GM19238 (cell line): ENCODE measurements around the gene HEG1.

Experiments used
- DNase-seq: peaks from one replicate; pipeline ENCODE4 v3.0.0; 2011; ENCODE audit warnings: low spot score; ENCODE audit not compliant: insufficient read length

Gene HEG1

DNA sequence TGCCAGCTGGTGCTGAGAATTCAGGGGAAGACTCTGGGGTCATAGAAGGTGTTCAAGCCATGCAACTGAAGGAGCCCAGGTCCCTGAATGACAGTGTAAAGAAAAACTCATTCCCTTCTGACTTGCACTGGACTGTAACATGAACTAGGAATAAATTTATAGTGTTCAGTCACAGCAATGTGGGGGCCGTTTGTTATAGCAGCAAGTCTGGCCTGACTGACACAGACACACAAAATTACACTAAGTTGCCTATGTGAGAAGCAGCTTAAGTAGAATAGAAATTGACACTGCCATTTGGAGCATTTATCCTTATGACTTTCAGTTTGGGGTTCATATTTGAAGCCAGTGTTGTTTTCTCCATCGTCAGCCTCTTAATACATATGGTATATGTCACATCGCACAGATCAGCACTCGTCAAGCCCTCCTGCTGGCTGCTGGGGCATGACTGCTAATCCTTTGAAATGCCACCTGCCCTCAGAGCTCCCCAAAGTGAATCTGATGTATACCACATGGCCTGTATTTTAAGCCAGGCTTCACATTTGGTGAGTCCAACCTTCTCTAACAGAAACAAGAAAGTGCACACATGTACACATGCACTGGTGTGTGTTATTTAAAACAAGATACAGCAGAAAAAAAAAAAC, 17.1 kb upstream of the HEG1 start:
- no peak for DNase-seq

DNA sequence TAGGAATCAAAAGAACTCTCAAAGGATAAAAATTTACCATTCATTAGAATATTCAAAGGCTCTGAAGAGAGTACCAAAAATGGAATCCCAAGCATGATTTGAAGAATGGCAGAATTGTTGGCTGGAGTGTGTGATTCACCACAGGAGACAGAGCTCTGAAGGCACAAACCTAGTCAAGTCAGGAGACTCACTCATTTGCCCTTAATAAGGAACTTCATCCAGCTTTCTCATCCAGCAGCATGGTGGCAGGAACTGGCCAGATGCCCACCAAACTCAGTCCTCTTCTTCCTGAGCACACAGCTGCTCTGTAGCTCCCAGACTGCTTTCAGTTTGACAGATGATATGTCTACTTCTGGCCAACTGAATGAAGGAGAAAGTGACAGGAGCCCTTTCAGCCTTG, 16.5 kb upstream of the HEG1 start:
- DNase-seq, result no peak

DNA sequence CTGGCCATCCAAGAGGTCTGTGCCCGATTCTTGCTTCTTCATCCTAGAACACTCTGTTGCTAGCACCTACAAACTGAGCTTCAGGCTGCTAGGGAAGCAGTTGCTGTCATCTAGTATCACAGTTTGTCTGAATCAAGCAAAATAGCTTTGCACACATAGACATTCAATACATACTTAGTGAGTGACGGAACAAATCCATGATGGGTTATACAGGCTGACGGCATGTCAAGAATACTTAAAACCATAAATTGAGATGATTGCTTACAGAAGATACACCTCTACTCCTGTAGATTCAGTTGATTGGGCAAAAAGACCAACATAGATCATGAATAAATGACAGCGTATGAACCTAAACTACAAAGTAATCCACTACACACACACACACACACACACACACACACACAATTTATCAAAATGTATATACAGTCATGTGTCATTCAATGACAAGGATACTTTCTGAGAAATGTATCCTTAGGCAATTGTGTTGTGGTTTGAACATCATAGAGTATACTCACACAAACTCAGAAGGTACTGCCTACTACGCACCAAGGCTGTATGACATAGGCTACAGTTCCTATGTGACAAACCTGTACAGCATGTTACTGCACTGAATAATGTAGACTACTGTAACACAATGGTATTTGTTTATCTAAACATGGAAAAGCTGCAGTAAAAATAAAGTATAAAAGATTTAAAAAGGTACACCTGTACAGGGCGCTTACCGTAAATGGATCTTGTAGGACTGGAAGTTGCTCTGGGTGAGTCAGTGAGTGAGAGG, 14.4 kb upstream of the HEG1 start:
- no peak for DNase-seq

DNA sequence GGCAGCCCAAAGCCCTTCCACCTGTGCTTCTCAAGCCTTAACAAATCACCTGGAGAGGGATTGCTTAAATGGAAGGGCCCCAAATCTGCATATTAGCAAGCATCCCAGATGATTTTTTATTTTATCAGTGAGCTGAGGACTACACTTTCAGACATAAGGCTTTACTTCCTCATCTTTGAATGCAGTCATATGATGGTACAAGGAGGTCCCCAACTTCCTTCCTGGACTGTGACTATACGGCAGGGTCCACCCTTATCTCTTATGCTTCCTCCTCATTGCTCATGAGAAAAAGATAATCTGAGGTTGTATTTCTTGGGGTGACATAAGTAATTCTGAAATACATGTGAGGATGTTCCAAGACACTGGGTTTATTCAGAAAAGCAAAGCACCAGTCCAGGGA, 13.7 kb upstream of the HEG1 start:
- no peak for DNase-seq

DNA sequence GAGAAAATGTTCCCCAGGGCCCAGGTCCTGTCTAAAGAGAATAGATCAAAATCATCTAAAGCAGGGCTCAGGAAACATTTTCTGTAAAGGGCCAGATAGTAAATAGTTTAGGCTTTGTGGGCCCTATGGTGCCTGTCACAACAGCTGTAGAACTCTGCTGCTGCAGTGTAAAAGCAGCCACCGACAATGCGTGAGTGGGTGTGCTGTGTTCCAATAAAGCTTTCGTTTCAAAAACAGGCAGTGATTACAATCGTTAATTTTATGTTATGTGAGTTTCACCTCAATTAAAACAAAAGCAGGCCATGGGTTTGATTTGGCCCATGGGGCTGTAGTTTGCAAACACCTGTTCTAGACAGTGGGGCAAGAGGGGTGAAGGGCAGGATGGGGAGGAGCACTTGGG, 12.5 kb upstream of the HEG1 start:
- no peak for DNase-seq

DNA sequence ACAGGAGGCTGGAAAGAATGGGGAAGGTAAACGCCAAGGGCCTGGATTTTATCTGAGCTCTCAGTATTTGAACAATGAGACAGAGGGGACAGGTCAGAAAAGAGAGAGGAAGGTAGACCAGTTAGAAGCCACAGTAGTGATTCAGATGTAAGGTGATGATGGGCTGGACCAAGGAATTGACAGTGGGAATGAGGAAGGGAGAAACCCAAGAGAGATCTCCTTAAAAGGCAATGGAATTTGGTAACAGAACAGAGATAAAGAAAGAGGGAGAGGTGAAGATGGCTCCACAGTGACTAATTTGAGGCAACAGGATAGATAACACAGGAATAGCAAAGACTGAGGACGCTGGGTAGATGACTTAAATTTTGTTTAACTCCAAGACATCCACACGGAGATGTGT, 11.4 kb upstream of the HEG1 start:
- DNase-seq, result no peak

DNA sequence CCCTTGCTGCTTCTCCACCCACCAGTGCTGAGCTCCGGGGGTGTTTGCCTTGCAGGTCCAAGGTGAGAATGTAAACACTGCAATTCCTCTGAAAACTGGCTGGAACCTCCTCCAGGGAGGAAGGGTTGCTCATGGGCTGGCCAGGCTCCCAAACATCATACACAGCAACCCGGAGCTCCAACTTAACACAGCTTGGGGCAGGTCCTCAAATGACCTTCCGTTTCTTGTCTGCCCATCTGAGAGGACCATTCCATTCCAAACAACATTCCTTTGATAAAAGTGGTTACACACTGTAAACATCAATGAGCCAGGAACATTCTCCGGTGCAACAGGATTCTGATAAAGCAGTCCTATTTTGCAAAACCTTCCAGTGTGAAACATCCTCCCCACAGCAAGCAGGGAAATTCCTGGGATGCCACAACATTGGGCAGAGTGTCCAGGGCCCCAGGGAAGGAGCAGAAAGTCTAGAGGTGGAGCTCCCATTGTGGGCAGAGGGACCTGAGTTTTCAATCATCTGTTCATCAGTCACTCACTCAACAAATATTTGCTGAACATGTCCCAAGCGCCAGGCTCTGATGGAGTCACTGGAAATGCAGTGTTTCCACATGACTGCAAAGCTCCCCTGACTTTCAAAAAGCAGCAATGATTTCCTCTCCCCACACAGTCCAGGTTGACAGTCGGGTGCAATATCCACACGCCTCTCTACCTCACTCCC, 7.3 kb upstream of the HEG1 start:
- DNase-seq, result no peak

DNA sequence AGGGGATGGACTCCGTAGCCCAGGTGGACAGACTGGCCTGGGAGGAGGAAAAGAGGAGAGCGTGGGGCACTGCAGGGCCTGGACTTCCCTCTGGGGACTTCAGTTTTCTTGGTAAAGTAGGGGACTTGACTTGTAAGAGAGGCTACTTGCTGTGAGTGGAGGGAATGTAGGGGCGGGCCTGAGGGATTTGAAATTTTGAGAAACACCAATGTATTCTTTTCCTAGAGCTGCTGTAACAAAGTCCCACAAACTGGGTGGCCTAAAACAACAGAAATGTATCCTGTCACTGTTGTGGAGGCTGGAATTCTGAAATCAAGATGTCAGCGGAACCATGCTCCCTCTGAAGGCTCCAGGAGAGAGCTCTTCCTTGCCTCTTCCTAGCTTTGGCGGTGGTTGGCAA, 5.8 kb upstream of the HEG1 start:
- no peak for DNase-seq

DNA sequence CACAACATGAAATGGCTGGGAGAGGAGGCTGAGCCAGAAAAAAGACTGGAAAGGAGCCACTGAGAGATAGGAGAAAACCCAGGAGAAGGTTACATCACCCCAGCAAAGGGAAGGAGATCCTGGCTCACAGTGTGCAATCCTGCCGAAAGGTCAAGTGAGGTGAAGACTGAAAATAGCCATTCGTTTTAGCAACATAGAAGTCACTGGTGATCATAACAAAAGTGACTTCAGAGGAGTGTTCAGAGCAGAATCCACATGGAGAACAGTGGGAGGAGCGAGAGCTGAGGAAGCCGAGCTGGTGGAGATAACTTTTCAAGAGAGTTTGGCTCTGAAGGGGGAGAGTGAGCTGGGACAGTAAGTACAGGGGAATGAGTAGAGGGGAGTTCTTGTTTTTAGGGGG, 5.4 kb upstream of the HEG1 start:
- DNase-seq, result no peak

DNA sequence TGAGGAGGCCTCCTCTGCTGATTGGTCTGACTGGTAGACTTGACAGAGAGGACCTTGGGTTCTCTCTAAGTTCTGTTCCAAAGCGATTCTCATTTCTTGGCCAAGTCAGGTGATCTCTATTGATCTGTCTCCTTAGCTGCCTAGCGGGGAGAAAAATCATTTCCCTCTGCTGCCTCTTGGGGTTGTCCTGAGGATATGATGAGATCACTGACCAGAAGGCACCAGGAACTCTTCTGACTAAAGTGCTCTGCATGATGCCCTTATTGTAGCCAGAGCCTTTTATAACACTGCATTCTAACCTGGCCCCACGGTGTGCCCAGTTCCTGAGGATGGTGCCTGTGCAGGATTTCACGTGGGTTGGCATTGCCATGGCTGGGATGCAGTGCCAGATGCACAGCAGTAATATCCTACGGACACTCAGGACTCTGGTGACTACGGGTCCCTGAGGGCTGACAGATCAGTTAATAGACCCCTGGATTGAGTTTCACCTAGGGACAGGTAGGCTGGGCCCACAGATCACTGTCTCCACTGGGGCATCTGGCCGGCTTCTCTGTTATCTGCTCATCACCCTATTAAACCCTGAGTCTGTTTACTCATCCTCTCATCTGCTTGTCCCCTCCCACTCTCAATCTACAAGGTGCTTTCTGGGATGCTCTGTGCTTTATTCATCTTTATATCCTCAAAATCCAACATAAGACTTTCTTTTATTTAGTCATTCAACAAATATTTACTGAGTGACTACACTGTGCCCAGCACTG, 3.9 kb upstream of the HEG1 start:
- DNase-seq, result no peak

DNA sequence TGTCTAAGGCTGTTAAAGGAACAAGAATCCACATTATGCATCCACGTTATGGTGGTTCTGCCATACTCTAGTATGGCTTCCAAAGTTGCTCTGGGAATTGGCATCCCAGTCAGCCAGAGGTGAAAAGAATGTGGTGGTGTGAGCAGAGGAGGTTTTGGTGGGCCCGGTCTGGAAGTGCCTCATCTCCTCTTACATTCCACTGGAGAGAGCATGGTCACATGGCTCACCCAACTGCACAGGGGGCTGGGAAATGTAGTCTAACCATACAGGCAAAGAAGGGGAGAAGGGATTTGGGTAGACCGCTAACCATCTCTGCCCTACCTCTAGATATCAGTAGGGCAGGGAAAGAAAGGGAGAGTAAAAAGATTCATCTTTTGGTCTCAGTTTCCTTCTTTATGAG, 3.2 kb upstream of the HEG1 start:
- no peak for DNase-seq

DNA sequence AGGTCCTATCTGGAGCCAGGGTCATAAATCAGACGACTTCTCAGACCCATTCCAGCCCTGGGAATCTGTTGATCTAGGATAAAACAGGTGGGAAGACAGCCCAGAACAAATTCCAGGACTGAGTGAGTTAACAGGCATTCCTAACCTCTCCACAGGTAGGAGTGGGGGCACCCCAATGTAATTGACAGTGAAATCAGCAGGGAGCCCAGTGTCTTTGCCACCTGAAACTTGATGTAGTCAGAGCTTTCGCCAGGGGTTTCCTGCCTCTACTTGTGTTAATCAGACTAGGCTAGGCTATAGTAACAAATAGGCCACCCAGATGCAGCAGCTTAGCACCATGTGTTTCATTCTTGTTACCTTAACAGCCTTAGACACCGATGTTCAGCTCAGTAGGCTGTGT, 2.7 kb upstream of the HEG1 start:
- no peak for DNase-seq

DNA sequence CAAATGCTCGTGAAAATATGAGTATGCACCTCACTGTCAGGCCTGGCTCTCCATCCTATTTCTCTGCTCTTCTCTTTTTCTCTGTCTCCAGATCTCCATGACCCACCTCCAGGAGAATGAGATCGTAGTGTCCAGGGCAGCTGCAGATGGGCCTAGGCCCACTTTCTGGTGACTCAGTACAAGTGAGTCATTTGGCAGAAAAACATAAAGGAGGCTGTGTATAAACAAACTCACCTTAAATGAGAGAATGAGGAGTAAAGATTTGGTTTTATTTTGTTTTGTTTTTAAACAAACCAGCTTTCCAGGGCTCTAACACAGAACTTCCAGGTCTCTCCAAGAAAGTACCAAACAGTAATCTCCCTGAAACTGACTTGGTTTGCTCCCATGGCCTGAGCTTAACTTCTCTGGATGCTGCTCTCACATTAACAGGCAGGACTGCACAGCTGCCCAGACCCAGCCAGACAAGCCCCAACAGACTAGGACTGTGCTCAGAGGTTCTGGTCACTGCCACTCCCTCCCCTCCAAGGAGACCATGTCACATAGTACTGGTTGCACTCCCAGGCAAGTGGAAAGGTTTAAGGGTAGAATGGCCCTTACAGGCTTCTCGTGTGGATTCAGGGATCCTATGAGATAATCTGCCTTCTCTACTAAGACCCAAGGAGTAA, 1.5 kb upstream of the HEG1 start:
- no peak for DNase-seq

DNA sequence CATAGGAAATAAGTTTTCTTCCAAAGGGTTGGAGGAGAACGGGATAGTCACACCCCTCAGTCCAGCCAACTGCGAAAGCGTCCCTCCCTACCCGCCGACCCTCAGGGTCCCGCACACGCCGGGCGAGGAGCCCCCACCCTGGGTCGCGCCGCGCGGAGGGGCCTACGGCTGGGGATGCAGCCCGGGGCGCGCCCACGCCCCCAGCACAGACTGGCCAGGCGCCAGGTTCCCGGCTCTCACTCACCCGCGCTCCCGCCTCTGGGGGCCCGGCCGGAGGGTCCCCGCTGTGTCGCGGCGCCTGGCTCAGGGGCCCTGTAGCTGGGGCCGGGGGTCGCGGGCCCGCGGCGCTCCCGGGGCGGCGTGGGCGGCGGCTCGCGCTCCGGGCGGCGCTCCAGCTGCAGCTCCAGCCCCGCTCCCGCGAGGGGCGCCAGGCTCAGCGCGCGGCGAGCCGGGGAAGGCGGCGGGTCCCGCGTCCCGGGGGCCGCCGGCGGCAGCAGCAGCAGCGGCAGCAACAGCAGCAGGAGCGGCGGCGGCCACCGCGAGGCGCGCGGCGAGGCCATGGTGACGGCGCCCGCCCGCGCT, 375 bp downstream of the HEG1 start:
- peak; percentile 62 for DNase-seq

DNA sequence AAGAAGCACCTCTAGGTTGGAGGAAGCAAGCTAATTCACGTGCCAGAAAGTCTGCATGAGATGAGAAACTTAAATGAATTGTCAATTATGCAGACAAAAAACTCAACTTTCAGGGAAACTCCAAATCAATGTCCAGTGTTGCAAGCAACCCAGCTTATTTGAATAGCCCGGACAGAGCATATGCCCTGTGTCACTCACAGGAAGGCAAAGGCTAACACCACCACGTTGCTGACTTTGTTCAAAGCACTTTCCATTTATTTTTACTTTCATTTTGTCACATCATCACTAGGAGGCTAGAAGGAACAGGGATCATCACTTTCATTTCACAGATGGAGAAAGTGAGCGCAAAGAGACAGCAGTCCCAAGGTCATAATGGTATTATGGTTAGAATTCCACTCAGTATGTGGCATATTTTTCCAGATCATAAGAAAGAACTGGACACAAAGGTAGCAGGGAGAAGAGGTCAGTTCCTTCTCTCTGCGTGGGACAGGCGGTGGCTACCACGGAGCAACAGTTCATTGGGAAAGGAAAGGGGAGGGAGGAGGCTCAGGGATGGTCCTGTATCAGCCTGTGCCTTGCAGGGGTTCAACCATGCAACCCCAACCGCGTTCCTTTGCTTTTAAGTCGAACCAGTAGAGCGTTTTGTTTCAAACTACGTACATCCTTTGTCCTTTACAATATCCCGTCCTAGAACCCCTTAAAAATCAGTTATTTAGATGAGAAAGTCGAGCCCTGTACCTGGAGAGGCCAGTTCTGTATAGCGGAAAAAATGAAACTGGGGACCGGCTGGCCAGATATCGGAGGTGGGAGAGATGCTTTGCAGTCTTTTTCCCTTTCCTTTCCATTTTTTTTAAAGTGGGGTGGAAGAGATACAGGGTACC, 1.1 kb downstream of the HEG1 start:
- peak; percentile 60 for DNase-seq

DNA sequence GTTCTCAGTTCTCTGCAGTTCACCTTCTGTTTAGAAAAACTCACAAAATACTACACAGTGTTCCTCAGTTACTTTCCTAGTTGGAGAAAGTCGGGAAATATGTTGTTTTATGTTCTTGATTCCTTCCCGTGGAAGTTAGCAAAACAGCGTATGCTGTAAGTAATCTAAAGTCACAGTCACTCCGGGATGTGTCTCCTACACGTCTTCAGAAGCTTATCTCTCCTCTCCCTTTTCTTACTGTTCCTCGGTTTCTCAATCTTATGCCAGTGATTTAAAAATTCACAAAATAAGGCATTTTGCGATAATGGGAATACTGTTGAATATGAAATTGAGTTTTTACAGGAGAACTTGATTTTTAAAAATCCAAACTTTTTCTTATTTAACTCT, 1.7 kb downstream of the HEG1 start:
- DNase-seq, result no peak

DNA sequence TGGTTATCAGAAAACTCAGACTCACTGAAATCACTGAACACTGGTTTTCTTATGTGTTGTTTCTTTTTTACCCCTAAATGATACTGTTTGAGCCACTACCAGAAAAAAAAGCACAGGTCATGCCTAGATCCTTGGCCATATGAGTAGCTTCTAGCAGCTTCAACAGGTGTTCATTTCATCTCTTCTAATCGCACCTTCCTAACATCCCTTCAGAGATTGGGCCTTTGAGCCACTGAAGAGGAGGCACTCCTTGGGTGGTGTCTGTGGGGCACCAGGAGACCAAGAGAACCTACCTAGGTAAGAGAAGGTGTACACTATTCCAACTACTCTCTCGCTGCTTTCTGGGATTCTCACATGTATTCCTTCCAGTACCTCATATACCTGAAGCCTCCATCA, 2.5 kb downstream of the HEG1 start:
- no peak for DNase-seq

DNA sequence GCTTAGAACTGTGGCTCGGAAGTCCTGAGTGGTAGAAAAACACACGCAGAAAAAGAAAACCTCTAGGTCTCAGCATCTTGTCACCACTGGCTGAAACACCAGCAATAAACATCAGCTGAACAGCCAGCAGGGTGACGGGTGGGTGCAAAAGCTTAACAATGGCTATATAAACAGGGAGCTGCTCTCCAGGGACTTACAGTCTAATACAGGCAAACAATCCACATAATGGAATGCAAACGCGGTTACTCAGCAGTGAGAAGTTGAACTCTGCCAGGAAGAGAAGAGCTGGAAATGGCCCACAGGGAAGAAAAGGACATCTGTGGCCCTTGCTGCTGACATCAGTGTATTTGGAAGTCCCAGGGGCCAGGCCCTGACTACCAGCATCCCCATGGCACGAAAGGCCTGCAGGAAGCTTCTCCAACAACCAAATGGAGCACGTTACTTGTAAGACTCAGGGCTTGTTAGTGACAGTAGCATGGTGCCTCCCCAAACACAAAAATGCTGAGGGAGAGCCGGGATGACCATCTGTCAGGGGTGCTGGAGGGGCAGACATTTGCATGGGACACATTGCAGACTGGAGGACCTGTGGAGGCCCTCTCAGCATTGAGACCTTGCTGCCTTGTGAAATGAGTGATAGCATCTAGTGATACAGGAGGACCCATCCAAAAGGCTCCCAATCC, 3.0 kb downstream of the HEG1 start:
- DNase-seq, result no peak
